ENCODE measurements around the gene NFASC.

The NFASC gene

DNA sequence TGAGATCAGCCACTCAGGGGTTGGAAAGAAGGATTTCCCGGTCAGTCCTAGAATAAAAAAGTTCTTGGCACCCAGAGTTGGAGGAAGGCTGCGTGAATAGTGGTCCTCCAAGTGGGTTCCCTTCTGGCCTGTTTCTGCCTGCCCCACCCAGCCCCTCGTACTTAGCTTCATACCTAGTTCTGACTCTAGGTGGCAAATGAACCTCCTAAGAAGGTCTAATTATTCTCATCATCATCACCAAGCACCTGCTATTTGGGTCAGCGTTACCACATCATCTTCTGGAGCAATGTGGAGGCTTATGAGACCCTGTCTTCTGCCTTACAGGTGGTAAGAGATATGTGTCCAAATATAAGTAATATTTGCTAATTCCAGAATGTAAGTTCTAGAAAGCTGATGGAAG lies 35.9 kb upstream of the NFASC start:
- no peak for TF ChIP-seq Cebpa-rat (IDR thresholded peaks at IDR 0.05)
- H3K4me1 ChIP-seq = no peaks in the 10 kb centered on the region
- no peaks in the 10 kb centered on the region for H3K9me3 ChIP-seq (replicated peaks in 1 of 11)
- H4K20me1 ChIP-seq = peaks cover 0 to 15% (median 0%) of the 10 kb centered on the region in 11 experiments; a peak in 3 of 22 replicates
- H3K27me3 ChIP-seq = peaks cover 0 to 5% (median under 1%) of the 10 kb centered on the region in 11 experiments; a peak in 5 of 22 replicates
- H3K36me3 ChIP-seq = no peaks in the 10 kb centered on the region
- no peak overlapping the region for H3K27ac ChIP-seq
- H3K9ac ChIP-seq = no peak overlapping the region
- no peak overlapping the region for H3K4me2 ChIP-seq
- no peak overlapping the region for H3K4me3 ChIP-seq

DNA sequence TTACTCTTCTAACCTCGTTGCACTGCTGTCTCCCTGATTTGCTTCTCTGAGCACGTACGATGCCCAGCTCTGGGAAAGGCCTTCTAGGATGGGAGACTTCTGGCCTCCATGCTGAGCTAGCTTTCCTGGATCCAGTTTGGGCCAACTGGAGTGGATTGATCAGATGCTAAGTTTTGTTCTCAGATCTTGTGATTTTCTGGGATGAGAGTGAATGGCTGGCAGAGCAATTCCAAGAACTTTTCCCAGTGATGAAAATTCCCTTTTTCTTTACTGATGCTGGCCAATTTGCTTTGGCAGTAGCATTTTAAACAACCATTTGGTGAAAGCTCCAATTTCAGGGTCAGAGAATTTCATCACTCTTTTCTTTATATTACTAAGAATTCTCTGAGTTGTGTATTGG lies 34.9 kb upstream of the NFASC start:
- Histone ChIP-seq H3K4me3 (no peak overlapping the region), H3K4me1 (no peaks in the 10 kb centered on the region), H3K9me3 (replicated peaks in 1 of 11) (no peaks in the 10 kb centered on the region), H4K20me1 (peaks cover 0 to 11% (median 0%) of the 10 kb centered on the region in 11 experiments; a peak in 3 of 22 replicates), H3K36me3 (no peaks in the 10 kb centered on the region), H3K4me2 (no peak overlapping the region), H3K27ac (no peak overlapping the region), H3K27me3 (peaks cover 0 to 5% (median 0%) of the 10 kb centered on the region in 11 experiments; a peak in 1 of 22 replicates), H3K9ac (no peak overlapping the region)
- no peak for TF ChIP-seq Cebpa-rat (IDR thresholded peaks at IDR 0.05)

DNA sequence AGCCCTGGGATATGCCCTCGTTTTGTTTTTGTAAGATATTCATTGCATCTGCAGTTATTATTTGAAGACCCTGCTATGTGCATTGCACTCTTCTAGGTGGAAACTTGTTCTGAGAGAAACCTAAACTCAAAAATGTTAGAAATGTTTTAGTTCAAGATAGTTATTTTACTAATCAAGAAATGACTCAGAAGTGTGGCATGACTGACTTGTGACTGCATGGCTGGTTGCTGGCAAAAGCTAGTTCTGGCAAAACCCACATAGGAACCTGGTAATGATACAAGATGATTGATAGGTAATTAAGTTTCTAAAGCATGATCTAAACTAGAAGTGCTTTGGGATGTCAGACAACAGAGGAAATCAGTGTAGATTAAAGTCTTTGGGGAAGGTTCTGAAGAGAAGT lies 33.8 kb upstream of the NFASC start:
- Histone ChIP-seq H4K20me1 (peaks cover 0 to 7% (median 0%) of the 10 kb centered on the region in 11 experiments; a peak in 3 of 22 replicates), H3K4me3 (no peak overlapping the region), H3K9me3 (replicated peaks in 1 of 11) (no peaks in the 10 kb centered on the region), H3K4me2 (no peak overlapping the region), H3K4me1 (no peaks in the 10 kb centered on the region), H3K36me3 (no peaks in the 10 kb centered on the region), H3K9ac (no peak overlapping the region), H3K27ac (no peak overlapping the region), H3K27me3 (peaks cover 0 to 5% (median 0%) of the 10 kb centered on the region in 11 experiments; a peak in 1 of 22 replicates)
- TF ChIP-seq Cebpa-rat (IDR thresholded peaks at IDR 0.05) = no peak

DNA sequence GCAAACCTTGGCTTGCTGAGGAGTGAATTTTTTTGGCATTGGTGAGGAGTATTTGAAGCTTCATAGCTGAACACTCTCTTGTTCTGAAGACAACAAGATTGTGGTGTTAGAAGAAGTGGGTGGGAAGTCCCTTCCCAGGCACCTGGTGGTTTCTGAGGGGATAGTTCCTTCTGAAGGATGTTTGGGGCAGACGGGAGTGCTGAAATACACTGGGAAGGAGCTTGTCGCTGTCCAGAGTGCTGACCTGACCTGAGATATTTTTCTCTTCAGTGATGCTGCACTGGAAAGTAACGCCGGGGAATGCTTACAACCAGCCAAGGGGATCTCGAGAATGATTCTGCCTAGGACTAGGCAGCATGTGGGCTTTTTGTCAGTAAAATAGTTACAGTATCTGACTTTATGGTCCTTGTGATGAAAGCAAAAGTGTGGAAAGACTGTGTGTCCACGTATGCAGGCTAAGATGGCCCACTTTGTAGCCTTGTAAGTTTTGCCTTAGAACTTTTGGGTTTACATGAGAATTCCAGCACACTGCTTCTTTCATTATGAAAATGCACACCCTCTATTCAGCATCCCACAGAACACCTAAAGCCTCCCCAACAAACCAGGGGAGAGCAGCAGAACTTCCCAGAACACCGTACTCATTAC lies 33.1 kb upstream of the NFASC start:
- Histone ChIP-seq H3K9ac (no peak overlapping the region), H3K27me3 (peaks cover 0 to 5% (median 0%) of the 10 kb centered on the region in 11 experiments; a peak in 1 of 22 replicates), H3K27ac (no peak overlapping the region), H3K4me3 (no peak overlapping the region), H4K20me1 (peaks cover 0 to 7% (median 0%) of the 10 kb centered on the region in 11 experiments; a peak in 3 of 22 replicates), H3K9me3 (replicated peaks in 1 of 11) (no peaks in the 10 kb centered on the region), H3K4me1 (no peaks in the 10 kb centered on the region), H3K4me2 (no peak overlapping the region), H3K36me3 (no peaks in the 10 kb centered on the region)
- TF ChIP-seq Cebpa-rat (IDR thresholded peaks at IDR 0.05) = no peak

DNA sequence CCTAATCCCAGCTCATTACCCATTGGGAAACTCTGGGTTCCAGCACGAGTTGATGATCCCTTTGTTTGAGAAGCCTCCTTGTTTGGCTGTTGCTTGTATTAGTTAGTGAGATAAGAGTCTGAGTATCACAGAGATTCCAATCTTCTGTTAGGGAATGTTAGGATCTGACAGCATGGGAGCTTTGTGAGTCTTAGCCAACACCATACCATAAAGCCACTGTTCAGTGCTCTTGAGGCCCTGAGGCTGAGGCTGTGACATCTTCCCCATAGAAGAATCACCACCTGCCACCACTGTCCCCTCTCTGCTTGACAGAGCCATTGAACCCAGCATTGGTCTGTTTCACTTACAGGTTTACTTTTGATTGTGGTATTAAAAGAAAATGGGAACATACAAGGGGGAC lies 29.3 kb upstream of the NFASC start:
- Histone ChIP-seq H3K4me2 (no peak overlapping the region), H3K27ac (no peak overlapping the region), H3K9ac (no peak overlapping the region), H3K27me3 (no peaks in the 10 kb centered on the region), H3K4me1 (no peaks in the 10 kb centered on the region), H3K9me3 (replicated peaks in 1 of 11) (no peaks in the 10 kb centered on the region), H3K4me3 (no peak overlapping the region), H4K20me1 (peaks cover 0 to 6% (median 0%) of the 10 kb centered on the region in 11 experiments; a peak in 3 of 22 replicates), H3K36me3 (no peaks in the 10 kb centered on the region)
- TF ChIP-seq Cebpa-rat (IDR thresholded peaks at IDR 0.05) = no peak

DNA sequence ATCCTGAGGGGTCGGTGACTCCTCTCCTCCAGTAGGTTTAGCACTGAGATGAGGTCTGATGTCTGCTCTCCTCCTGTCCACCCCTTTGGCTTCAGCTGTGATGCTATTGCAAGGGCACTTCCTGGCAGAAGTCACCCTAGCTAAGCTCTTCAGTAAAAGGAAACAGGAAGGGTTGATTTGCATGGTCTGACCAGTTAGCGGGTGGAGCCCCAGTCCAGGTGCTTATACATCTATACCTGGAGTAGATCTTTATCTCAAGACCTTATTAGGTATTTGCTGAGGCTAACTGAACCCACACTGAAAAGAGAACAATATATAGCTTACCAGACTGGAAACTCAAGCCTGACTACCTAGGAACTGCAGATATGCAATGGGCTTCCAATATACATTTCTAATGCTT lies 28.9 kb upstream of the NFASC start:
- Histone ChIP-seq H3K9me3 (replicated peaks in 1 of 11) (no peaks in the 10 kb centered on the region), H3K4me3 (no peak overlapping the region), H3K27ac (no peak overlapping the region), H3K4me2 (no peak overlapping the region), H3K36me3 (no peaks in the 10 kb centered on the region), H3K9ac (no peak overlapping the region), H4K20me1 (peaks cover 0 to 6% (median 0%) of the 10 kb centered on the region in 11 experiments; a peak in 3 of 22 replicates), H3K4me1 (no peaks in the 10 kb centered on the region), H3K27me3 (no peaks in the 10 kb centered on the region)
- TF ChIP-seq Cebpa-rat (IDR thresholded peaks at IDR 0.05) = no peak

DNA sequence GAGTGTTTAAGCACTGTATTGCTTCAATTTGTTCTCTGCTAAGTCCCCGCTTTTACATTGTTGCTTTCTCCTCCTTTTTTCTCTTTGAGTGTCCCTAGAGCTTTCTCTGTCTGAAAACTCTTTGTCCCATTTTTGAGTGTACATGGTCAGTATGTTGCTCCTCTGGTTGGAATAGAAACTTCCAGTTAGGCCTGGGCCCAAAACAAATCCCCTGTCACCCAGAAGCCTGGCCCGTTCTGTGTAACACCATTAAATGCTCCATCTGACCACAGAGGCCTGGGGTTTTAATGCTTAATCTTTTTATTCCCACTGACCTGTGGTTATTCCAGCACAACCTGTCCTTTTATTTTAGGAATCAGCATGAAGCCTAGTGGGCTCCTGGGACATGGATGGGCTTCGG lies 28.3 kb upstream of the NFASC start:
- Histone ChIP-seq H3K27me3 (no peaks in the 10 kb centered on the region), H3K4me2 (no peak overlapping the region), H3K4me1 (no peaks in the 10 kb centered on the region), H3K9me3 (replicated peaks in 1 of 11) (no peaks in the 10 kb centered on the region), H3K27ac (no peak overlapping the region), H4K20me1 (peaks cover 0 to 6% (median 0%) of the 10 kb centered on the region in 11 experiments; a peak in 3 of 22 replicates), H3K9ac (no peak overlapping the region), H3K36me3 (no peaks in the 10 kb centered on the region), H3K4me3 (no peak overlapping the region)
- TF ChIP-seq Cebpa-rat (IDR thresholded peaks at IDR 0.05) = no peak

DNA sequence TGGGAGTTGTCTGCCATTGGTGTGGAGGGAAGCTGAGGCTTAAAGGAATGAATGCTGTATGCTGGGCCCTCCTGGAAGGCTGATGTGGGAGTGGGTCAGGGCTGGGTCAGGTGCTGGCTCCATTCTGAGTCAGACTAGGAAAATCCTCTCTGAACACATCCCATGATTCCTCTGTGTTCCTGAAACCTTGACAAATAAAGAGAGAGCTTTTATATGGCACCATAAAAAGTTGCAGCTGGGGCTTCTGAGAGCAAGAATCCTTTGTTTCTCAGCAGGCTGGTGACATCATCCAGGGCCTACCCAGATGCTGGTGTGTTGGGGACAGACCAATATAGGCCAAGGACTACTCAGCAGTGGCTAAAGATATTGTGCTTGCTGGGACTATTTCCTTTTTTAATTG lies 27.8 kb upstream of the NFASC start:
- no peak overlapping the region for H3K4me2 ChIP-seq
- no peak overlapping the region for H3K9ac ChIP-seq
- no peak overlapping the region for H3K4me3 ChIP-seq
- H3K27me3 ChIP-seq = no peaks in the 10 kb centered on the region
- H3K4me1 ChIP-seq = no peaks in the 10 kb centered on the region
- H3K27ac ChIP-seq = no peak overlapping the region
- H4K20me1 ChIP-seq = peaks cover 0 to 6% (median 0%) of the 10 kb centered on the region in 11 experiments; a peak in 3 of 22 replicates
- TF ChIP-seq Cebpa-rat (IDR thresholded peaks at IDR 0.05) = no peak
- no peaks in the 10 kb centered on the region for H3K36me3 ChIP-seq
- H3K9me3 ChIP-seq (replicated peaks in 1 of 11) = no peaks in the 10 kb centered on the region

DNA sequence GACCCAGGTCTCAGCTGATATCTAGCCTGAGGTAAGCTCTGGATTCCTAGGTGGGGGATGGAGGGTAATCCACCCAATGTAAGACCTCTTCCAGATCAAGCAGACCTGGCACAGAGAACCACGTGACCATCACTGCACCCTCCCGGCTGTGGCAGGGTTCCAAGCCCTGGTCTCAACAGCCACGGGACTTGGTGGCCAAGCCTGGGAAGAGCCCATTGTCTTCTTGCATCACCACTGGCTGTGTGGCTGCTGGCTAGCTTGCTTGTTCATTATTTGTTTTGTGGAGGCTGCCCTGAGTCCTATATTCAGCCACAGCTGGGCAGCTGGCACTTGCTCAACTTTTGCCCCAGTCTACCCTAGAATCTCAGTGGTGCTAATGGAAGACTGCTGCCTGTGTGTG lies 24.1 kb upstream of the NFASC start:
- Histone ChIP-seq H3K9me3 (replicated peaks in 1 of 11) (no peaks in the 10 kb centered on the region), H4K20me1 (no peaks in the 10 kb centered on the region), H3K4me2 (no peak overlapping the region), H3K36me3 (no peaks in the 10 kb centered on the region), H3K4me3 (no peak overlapping the region), H3K27ac (no peak overlapping the region), H3K27me3 (no peaks in the 10 kb centered on the region), H3K9ac (no peak overlapping the region), H3K4me1 (no peaks in the 10 kb centered on the region)
- TF ChIP-seq Cebpa-rat (IDR thresholded peaks at IDR 0.05) = no peak

DNA sequence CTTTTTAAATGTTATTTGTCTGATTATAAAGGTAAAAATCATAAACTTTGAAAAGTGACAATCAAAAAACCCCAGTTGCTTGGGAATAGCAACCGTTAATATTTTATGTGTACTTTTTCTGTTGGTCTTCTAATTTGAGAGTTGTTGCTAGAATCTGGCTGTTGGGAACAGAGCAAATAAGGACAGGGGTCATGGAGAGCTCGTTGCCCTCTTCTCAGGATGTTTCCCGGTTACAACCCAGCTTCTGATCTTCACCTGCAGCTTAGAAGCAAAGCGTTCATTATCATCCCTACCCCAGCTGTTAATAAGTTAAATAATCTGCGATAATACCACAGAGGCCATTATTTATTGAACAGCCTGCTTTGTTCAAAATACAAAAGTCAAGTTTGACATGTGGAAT lies 22.1 kb upstream of the NFASC start:
- no peak for TF ChIP-seq Cebpa-rat (IDR thresholded peaks at IDR 0.05)
- H3K4me1 ChIP-seq = peaks cover 0 to 5% (median 0%) of the 10 kb centered on the region in 10 experiments; a peak in 5 of 20 replicates
- no peak overlapping the region for H3K4me2 ChIP-seq
- no peaks in the 10 kb centered on the region for H3K36me3 ChIP-seq
- no peak overlapping the region for H3K9ac ChIP-seq
- H3K27me3 ChIP-seq = no peaks in the 10 kb centered on the region
- no peak overlapping the region for H3K4me3 ChIP-seq
- H4K20me1 ChIP-seq = no peaks in the 10 kb centered on the region
- H3K27ac ChIP-seq = no peak overlapping the region
- no peaks in the 10 kb centered on the region for H3K9me3 ChIP-seq (replicated peaks in 1 of 11)

Measured in BLaER1 treated with 17β-estradiol and CSF1 and Interleukin-3, amounts not matched to agents 10 nM and 100 nM (cell line).